ENCODE results near the gene EZH2.

The EZH2 gene

DNA sequence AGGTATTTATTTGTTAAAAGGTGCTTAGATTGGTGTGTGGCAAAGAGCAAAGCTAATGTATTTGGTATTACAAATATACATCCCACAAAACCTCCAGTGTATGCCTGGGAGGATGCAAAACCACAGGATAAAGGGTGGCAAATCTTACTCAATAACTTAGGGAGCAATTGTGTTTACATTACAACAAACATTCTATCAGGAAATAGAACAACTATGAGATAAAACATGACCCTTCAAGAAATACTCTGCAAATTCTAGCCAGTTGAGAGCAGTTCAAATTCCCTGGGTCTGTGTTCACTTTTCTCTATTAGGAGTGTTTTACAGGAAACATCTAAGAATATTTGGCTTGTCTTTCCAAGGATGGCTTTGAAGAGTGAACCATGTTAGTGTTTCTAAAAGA lies 120.5 kb downstream of the EZH2 start:
- DNase-seq (ENCODE audit: low read depth in 2 of 2): no peak

DNA sequence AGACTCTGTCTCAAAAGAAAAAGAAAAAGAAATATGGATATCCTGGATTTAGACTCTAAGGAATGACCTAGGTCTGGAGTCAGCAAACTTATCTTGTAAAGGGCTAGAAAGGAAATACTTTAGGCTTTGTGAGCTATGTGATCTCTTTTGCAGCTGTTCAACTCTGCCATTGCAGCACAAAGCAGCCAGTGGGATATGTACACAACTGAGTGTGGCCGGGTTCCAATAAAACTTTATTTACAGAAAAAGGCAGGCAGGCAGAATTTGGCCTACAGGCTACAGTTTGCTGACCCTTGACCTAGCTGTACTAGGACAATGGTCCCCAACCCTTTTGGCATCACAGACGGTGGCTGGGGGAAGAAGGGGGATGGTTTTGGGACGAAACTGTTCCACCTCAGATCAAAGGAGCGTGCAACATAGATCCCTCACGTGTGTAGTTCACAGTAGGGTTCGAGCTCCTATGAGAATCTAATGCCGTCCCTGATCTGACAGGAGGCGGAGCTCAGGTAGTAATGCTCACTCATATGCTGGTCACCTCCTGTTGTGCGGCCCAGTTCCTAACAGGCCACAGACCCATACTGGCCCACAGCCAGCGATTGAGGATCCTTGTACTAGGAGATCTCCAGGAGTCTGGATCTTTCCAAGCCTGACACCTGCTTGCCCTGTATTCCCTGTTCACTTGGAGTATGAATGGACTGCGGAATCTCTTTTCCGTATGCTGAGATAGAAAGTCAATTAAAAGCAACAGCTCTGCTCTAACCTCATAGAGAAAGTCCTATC lies 122.4 kb downstream of the EZH2 start:
- no peak for DNase-seq (ENCODE audit: low read depth in 2 of 2)
